K562 (cell line): Measurements from ENCODE around the gene GPR153. TPM values are rescaled to one million over a fixed set of nuclear protein-coding genes. Genes with fewer than 3 reads are reported as not detected.

Source experiments
- CCNT2 ChIP-seq: IDR thresholded peaks from 2 replicates; pipeline ENCODE4 v1.6.1; 2011; ENCODE audit warnings: borderline replicate concordance, low read depth, mild to moderate bottlenecking, moderate library complexity, mixed read lengths, low read length; ENCODE audit not compliant: insufficient read length; ENCODE audit errors: extremely low read depth
- ETS2 ChIP-seq: IDR thresholded peaks from 2 replicates; pipeline ENCODE4 v1.6.1; 2016; ENCODE audit warnings: borderline replicate concordance, missing genetic modification characterization, mild to moderate bottlenecking, moderate library complexity, missing compliant biosample characterization; ENCODE audit not compliant: poor library complexity, severe bottlenecking
- HDAC8 ChIP-seq: fragments of 450-650 bp; IDR thresholded peaks from 2 replicates; pipeline ENCODE4 v1.6.1; 2016; ENCODE audit warnings: mild to moderate bottlenecking, missing genetic modification characterization, moderate library complexity, missing compliant biosample characterization
- HIVEP1 ChIP-seq: fragments of 250-450 bp; sonication (Bioruptor Pico); IDR thresholded peaks from 2 replicates; pipeline ENCODE4 v1.4.0; 2020; ENCODE audit warnings: mild to moderate bottlenecking
- HMG20A ChIP-seq: fragments of 450-650 bp; formaldehyde crosslinking; conservative IDR thresholded peaks from 2 replicates; pipeline ENCODE4 v1.4.0; 2020; ENCODE audit warnings: mild to moderate bottlenecking, mixed read lengths
- ILF3 ChIP-seq: fragments of 450-650 bp; IDR thresholded peaks from 2 replicates; pipeline ENCODE4 v1.6.1; 2018; ENCODE audit warnings: antibody characterized with exemption, mild to moderate bottlenecking, moderate library complexity, borderline replicate concordance
- KAT8 ChIP-seq: fragments of 450-650 bp; IDR thresholded peaks from 2 replicates; pipeline ENCODE4 v1.6.1; 2016; ENCODE audit warnings: low read depth, mild to moderate bottlenecking
- L3MBTL2 ChIP-seq: fragments of 450-650 bp; IDR thresholded peaks from 2 replicates; pipeline ENCODE4 v1.6.1; 2016; ENCODE audit warnings: mild to moderate bottlenecking, moderate library complexity
- MCM5 ChIP-seq: fragments of 450-650 bp; IDR thresholded peaks from 2 replicates; pipeline ENCODE4 v1.6.1; 2016; ENCODE audit warnings: low read depth
- NFRKB ChIP-seq: fragments of 450-650 bp; IDR thresholded peaks from 2 replicates; pipeline ENCODE4 v1.6.1; 2016; ENCODE audit warnings: low read depth
- NRF1 ChIP-seq, 2 experiments: fragments of 450-650 bp; IDR thresholded peaks in 1 of 2; conservative IDR thresholded peaks in 1 of 2; 2 replicates each; pipeline ENCODE4 v1.6.1; 2014; ENCODE audit warnings: mild to moderate bottlenecking in 2 of 2
- PCBP2 ChIP-seq: fragments of 200-400 bp; formaldehyde crosslinking; IDR thresholded peaks from 2 replicates; pipeline ENCODE4 v1.6.1; 2018; ENCODE audit warnings: low read length, low read depth, mild to moderate bottlenecking, moderate library complexity; ENCODE audit not compliant: poor library complexity, severe bottlenecking
- POLR2A ChIP-seq: fragments of 450-650 bp; conservative IDR thresholded peaks from 2 replicates; pipeline ENCODE4 v1.6.1; 2016
- TGIF2 ChIP-seq: sonication (generic); formaldehyde crosslinking; IDR thresholded peaks from 2 replicates; pipeline ENCODE4 v1.8.1; 2022; ENCODE audit warnings: mild to moderate bottlenecking, missing genetic modification reagents, moderate library complexity
- TSC22D4 ChIP-seq: fragments of 450-650 bp; IDR thresholded peaks from 2 replicates; pipeline ENCODE4 v1.6.1; 2016; ENCODE audit warnings: missing genetic modification characterization, missing biosample characterization, control low read depth
- XRCC5 ChIP-seq: fragments of 200-400 bp; formaldehyde crosslinking; IDR thresholded peaks from 2 replicates; pipeline ENCODE4 v1.6.1; 2017; ENCODE audit warnings: low read depth, mild to moderate bottlenecking, low read length
- ZBTB1 ChIP-seq: sonication (generic); formaldehyde crosslinking; IDR thresholded peaks from 2 replicates; pipeline ENCODE4 v1.8.1; 2023; ENCODE audit warnings: missing genetic modification reagents, low read depth, mild to moderate bottlenecking, borderline replicate concordance
- ZNF174 ChIP-seq: fragments of 250-450 bp; sonication (Bioruptor Pico); IDR thresholded peaks from 2 replicates; pipeline ENCODE4 v1.4.0; 2020; ENCODE audit warnings: mild to moderate bottlenecking
- ZNF830 ChIP-seq: fragments of 250-450 bp; sonication (Bioruptor Pico); IDR thresholded peaks from 2 replicates; pipeline ENCODE4 v1.5.0; 2021; ENCODE audit warnings: mild to moderate bottlenecking
- ZSCAN32 ChIP-seq: fragments of 450-650 bp; formaldehyde crosslinking; IDR thresholded peaks from 2 replicates; pipeline ENCODE4 v1.4.0; 2020; ENCODE audit warnings: mild to moderate bottlenecking, moderate library complexity
- polyA plus RNA-seq, 8 experiments: library from polyadenylated mRNA; depleted of rRNA in 4 of 8; stranded (reverse) in 5 of 8; unstranded in 3 of 8; fragments of >200 nt; fragmentation: Nextera tagmentation in 2 of 8; fragmentation: Illumina TruSeq in 1 of 8; extraction: Ambion mirVana in 2 of 8; extraction: Trizol in 1 of 8; gene quantifications; 2 replicates each; pipeline versions ENCODE4 v1.2.1 to v1.2.3, GENCODE V29; 2011 to 2014; ENCODE audit warnings: inconsistent platforms in 1 of 8, missing spikeins in 1 of 8
- total RNA-seq, 7 experiments: library from RNA; depleted of rRNA in 6 of 7; stranded (reverse); fragments of >200 nt in 6 of 7; fragmentation: Illumina TruSeq in 2 of 7; extraction: Trizol in 2 of 7; gene quantifications; 2 replicates each; pipeline versions ENCODE4 v1.2.1 to v1.2.3, GENCODE V29; 2011 to 2021; ENCODE audit warnings: low replicate concordance in 1 of 7
- TF ChIP-seq, protein P1 (sequence below): fragments of 450-650 bp; IDR thresholded peaks from 2 replicates; pipeline ENCODE4 v1.7.0; 2016; ENCODE audit warnings: borderline replicate concordance
- TF ChIP-seq, protein P2 (sequence below): sonication (generic); formaldehyde crosslinking; IDR thresholded peaks from 2 replicates; pipeline ENCODE4 v1.8.1; 2023; ENCODE audit warnings: missing genetic modification reagents, mild to moderate bottlenecking, borderline replicate concordance
- TF ChIP-seq, protein P3 (sequence below): fragments of 250-450 bp; sonication (Bioruptor Pico); IDR thresholded peaks from 2 replicates; pipeline ENCODE4 v1.5.0; 2021

Gene GPR153
- total and polyA plus RNA-seq, 9 of the 15 experiments (the other 6 are each of a cell fraction or from before 2014, with no cell fraction given): 0.01 to 1.5 (median 0.51) TPM

DNA sequence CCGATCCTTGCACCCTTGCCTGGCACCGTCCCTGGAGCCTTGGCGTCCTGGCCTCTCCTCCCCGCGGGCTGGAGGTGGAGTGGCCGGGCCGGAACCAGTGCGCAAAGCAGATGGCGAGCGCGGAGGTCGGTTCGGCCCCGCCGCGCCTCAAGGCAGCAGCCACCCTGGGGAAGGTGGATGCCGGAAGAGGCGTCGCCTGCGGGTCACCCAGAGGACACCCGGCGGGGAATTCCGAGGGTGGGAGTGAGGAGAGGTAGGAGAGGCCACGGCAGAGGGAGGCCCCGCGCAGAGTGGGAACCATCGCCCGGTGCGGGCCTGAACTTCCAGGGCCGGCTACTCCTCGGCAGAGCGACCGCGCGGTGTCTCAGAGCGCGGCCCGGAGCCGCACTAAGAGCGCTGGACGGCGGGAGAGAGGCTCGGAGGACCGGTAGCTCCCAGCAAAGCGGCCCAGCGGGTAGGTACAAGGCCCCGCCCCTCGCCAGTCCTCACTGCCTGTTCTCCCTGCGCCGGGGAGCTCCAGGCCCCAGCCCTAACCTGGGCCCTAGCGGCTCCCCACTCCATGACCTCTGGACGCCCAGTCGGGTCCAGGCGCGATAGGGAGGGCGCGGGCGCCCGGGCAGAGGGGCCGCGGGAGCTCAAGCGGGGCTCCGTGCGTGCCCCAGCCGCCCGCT lies 54.9 kb downstream of the GPR153 start, which contains the start of gene RNF207 (continued):
- TF ChIP-seq ZBTB1 (CRISPR knock-in tag) (0 out of 2 replicates have a peak, but pooled peaks have one; percentile 44), HIVEP1 (CRISPR knock-in tag) (no peak), NRF1 (conservative IDR thresholded peaks at IDR 0.05 in 1 of 2, IDR thresholded peaks at IDR 0.05 in 1 of 2) (peak; percentile 57 to 69), HDAC8 (tag) (no peak), HMG20A (CRISPR knock-in tag) (no peak), ZNF174 (CRISPR knock-in tag) (no peak), KAT8 (no peak), ZNF830 (CRISPR knock-in tag) (no peak), TSC22D4 (tag) (no peak), ETS2 (no peak), NFRKB (no peak), POLR2A (peak; percentile 81), L3MBTL2 (peak; percentile 43; the same call in 1 of the 2 replicates), XRCC5 (no peak), ZSCAN32 (CRISPR knock-in tag) (no peak), PCBP2 (no peak), MCM5 (no peak), TGIF2 (CRISPR knock-in tag) (no peak), ILF3 (no peak), CCNT2 (peak; percentile 43)
- TF ChIP-seq, protein P1, sequence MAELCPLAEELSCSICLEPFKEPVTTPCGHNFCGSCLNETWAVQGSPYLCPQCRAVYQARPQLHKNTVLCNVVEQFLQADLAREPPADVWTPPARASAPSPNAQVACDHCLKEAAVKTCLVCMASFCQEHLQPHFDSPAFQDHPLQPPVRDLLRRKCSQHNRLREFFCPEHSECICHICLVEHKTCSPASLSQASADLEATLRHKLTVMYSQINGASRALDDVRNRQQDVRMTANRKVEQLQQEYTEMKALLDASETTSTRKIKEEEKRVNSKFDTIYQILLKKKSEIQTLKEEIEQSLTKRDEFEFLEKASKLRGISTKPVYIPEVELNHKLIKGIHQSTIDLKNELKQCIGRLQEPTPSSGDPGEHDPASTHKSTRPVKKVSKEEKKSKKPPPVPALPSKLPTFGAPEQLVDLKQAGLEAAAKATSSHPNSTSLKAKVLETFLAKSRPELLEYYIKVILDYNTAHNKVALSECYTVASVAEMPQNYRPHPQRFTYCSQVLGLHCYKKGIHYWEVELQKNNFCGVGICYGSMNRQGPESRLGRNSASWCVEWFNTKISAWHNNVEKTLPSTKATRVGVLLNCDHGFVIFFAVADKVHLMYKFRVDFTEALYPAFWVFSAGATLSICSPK: no peak
- TF ChIP-seq, protein P2, sequence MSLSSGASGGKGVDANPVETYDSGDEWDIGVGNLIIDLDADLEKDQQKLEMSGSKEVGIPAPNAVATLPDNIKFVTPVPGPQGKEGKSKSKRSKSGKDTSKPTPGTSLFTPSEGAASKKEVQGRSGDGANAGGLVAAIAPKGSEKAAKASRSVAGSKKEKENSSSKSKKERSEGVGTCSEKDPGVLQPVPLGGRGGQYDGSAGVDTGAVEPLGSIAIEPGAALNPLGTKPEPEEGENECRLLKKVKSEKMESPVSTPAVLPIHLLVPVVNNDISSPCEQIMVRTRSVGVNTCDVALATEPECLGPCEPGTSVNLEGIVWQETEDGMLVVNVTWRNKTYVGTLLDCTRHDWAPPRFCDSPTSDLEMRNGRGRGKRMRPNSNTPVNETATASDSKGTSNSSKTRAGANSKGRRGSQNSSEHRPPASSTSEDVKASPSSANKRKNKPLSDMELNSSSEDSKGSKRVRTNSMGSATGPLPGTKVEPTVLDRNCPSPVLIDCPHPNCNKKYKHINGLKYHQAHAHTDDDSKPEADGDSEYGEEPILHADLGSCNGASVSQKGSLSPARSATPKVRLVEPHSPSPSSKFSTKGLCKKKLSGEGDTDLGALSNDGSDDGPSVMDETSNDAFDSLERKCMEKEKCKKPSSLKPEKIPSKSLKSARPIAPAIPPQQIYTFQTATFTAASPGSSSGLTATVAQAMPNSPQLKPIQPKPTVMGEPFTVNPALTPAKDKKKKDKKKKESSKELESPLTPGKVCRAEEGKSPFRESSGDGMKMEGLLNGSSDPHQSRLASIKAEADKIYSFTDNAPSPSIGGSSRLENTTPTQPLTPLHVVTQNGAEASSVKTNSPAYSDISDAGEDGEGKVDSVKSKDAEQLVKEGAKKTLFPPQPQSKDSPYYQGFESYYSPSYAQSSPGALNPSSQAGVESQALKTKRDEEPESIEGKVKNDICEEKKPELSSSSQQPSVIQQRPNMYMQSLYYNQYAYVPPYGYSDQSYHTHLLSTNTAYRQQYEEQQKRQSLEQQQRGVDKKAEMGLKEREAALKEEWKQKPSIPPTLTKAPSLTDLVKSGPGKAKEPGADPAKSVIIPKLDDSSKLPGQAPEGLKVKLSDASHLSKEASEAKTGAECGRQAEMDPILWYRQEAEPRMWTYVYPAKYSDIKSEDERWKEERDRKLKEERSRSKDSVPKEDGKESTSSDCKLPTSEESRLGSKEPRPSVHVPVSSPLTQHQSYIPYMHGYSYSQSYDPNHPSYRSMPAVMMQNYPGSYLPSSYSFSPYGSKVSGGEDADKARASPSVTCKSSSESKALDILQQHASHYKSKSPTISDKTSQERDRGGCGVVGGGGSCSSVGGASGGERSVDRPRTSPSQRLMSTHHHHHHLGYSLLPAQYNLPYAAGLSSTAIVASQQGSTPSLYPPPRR (CRISPR knock-in tag): no peak
- TF ChIP-seq, protein P3, sequence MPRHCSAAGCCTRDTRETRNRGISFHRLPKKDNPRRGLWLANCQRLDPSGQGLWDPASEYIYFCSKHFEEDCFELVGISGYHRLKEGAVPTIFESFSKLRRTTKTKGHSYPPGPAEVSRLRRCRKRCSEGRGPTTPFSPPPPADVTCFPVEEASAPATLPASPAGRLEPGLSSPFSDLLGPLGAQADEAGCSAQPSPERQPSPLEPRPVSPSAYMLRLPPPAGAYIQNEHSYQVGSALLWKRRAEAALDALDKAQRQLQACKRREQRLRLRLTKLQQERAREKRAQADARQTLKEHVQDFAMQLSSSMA (CRISPR knock-in tag): no peak
